Activated CD8-positive, alpha-beta memory T cell treated with anti-CD3 and anti-CD28 coated beads, Interleukin-2, amount 50 U/mL, for 1 hour (primary cell): ENCODE data around the gene TBC1D14.

ENCODE experiments used
- DNase-seq: peaks from one replicate; pipeline ENCODE4 v3.0.0-alpha.2; 2020; ENCODE audit errors: extremely low read depth

Gene TBC1D14

GRCh38 chr4:6951880-6952381 is 42.3 kb downstream of the TBC1D14 start:
- DNase-seq = no peak

- no peak for DNase-seq
Observed at GRCh38 chr4:6953751-6954380, 44.2 kb downstream of the TBC1D14 start.

- DNase-seq = no peak
Observed at GRCh38 chr4:6955261-6955911, 45.8 kb downstream of the TBC1D14 start.

- no peak for DNase-seq
Observed at GRCh38 chr4:6956087-6956433, 46.4 kb downstream of the TBC1D14 start.

GRCh38 chr4:6956434-6957147 is 47.0 kb downstream of the TBC1D14 start:
- no peak for DNase-seq

- no peak for DNase-seq
Observed at GRCh38 chr4:6957148-6957520, 47.5 kb downstream of the TBC1D14 start.

- DNase-seq = no peak
Observed at GRCh38 chr4:6957994-6958393, 48.4 kb downstream of the TBC1D14 start.

GRCh38 chr4:6959261-6959660 is 49.6 kb downstream of the TBC1D14 start:
- DNase-seq = no peak

- DNase-seq = no peak
Observed at GRCh38 chr4:6960154-6960553, 50.5 kb downstream of the TBC1D14 start.

GRCh38 chr4:6960628-6961412 is 51.2 kb downstream of the TBC1D14 start:
- no peak for DNase-seq

- no peak for DNase-seq
Observed at GRCh38 chr4:6961496-6962210, 52.0 kb downstream of the TBC1D14 start.

- no peak for DNase-seq
Observed at GRCh38 chr4:6962211-6963041, 52.8 kb downstream of the TBC1D14 start.

GRCh38 chr4:6963139-6963611 is 53.5 kb downstream of the TBC1D14 start:
- DNase-seq = no peak

GRCh38 chr4:6964858-6965257 is 55.2 kb downstream of the TBC1D14 start:
- no peak for DNase-seq

GRCh38 chr4:6965329-6965728 is 55.7 kb downstream of the TBC1D14 start:
- no peak for DNase-seq

GRCh38 chr4:6967846-6968340 is 58.3 kb downstream of the TBC1D14 start:
- DNase-seq = no peak

GRCh38 chr4:6968496-6968895 is 58.9 kb downstream of the TBC1D14 start:
- no peak for DNase-seq

- no peak for DNase-seq
Observed at GRCh38 chr4:6969826-6970800, 60.5 kb downstream of the TBC1D14 start.
